Activated CD8-positive, alpha-beta memory T cell treated with anti-CD3 and anti-CD28 coated beads for 36 hours (primary cell): Measurements from ENCODE around the gene SPACA6. TPM values are rescaled to one million over a fixed set of nuclear protein-coding genes. Genes with fewer than 3 reads are reported as not detected.

ENCODE experiments used
- CTCF ChIA-PET: fragments of 350-600 bp; sonication (Branson Sonifier 250); formaldehyde crosslinking; loops from one replicate; lab custom pipeline; 2021; ENCODE audit warnings: antibody characterized with exemption; lab: Charles Lee
- POLR2A ChIA-PET: fragments of 350-600 bp; sonication (Branson Sonifier 250); formaldehyde crosslinking; loops from one replicate; lab custom pipeline; 2021; ENCODE audit warnings: antibody characterized with exemption; lab: Charles Lee
- total RNA-seq, 2 experiments: library from RNA; stranded (reverse); gene quantifications; one replicate each; pipeline ENCODE4 v1.2.3, GENCODE V29; 2021

SPACA6 gene
- total RNA-seq, 2 experiments from 2014 or later: 3.3 to 4.4 TPM

DNA sequence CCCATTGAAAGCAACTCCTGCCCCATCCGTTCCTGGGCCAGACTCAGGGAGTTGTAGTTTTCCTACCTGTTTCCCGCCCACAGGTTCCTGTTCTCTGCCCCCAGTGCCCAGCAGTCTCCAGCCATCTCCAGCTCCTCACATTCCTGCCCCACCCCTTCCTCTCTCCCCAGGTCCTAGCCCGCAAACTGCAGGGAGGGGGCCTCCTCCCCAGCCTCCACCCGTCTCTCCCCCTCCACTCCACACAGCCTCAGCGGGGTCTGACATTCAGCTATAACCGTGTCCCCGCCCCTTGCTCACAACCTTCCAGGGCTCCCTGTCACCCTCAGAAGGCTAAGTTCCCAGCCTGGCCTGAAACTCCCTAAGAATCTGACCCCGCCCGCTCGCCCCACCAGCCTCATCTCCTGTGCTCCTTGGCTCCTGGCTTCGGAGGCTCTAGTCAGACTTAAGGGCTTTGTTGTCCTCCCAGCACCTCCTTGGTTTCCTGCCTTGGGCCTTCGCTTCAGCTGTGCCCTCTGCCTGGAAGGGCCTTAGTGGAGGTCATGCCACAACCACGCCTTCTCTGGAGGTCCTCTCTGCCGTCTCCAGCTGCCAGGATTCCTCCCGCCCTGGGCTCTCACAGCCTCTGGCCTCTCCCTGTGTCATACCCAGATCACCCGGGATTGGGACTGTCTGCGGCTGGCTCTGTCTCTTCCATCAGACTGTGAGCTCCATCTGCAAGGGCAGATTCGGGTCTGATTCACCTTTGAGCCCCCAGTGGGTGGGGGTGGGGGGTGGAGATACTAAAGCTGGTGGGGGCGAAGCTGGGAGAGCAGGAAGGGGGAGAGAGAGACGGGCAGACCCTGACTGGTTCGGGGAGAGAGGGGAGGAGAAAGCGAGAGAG is 5.1 kb upstream of the SPACA6 start:
- POLR2A ChIA-PET: no interaction called here
- CTCF ChIA-PET: no interaction called here

DNA sequence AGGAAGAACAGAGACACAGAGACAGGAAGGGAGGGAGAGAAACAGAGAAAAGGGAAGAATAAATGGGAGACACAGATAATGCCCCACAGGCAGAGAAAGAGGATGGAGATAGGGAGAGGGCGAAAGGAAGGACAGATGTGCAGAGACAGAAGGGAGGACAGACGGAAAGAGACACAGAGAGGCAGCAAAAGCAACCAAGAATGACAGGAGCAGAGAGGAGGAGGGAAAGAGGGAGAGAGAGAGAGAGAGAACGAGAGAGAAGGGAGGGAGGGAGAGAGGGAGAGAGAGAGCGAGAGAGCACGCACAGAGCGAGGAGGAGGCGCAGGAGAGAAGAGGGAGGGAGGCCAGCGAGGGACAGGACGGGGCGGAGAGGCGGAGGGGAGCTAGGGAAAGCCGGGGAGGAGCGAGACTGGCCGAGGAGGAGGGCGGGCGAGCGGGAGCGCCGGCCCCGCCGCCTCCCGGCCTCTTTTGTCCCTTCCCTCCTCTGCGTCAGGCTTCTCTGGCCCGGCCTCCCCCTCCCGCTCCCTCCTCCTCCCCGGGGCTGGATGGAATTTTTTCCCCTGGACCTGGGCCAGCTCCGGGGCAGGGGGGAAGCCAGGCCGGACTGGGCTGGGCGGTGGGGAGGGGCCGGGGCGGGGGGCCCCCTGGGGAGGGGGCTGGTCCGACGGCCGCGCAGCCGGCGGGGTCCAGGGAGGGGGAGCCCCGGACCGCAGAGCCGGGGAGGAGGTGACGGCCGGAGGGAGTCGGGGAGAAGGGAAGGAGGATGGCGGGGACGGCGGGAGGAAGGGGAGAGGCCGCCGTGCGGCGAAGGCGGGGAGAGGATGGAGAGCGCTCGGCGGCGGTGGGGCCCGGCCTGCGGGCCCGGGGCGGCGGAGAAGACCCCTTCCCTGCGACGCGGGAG is 4.2 kb upstream of the SPACA6 start:
- CTCF ChIA-PET: interaction anchor here (0.6 to 1.0 kb wide), 2 partner anchors 15 to 1770 kb away, joined by 3 to 4 read pairs; no protein-coding TSS in a partner anchor

DNA sequence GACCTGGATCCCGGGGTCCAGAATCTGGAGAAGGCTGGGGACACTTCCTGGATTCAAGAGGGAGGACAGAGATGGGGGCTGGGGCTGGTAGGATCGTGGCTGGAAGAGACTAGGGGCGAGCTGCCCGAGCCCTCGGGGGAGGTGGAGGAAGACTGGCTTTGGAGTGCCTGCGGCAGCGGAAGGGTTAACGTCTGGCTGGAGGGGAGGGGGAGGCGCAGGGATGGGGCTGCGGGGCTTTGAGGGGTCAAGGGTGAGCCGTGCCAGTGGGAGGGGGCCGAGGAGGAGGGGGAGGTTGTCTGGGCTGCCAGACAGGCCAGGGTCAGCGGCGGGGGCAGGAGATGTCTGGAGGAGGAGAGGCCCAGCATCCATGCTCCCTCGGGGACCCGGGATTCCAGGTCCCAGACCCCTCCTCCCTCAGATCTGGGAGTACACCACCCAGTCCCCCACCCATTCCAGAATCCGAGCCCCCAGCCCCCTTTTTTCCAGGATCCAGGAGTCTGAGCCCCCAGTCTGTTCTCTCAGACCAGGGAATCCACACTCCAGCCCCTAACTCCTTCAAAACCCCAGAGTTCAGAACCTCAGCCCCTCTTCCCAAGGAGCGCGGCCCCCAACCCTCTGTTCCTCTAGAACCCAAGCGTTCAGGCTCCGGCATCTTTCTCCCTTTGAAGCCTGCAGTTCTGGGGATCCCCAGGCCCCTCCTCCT is 3.2 kb upstream of the SPACA6 start:
- CTCF ChIA-PET: interaction anchor here (0.6 to 1.0 kb wide), 2 partner anchors 14 to 1769 kb away, joined by 3 to 4 read pairs; no protein-coding TSS in a partner anchor
- POLR2A ChIA-PET: interaction anchor here (1.1 kb wide), 1 partner anchor 14 kb away, joined by 4 read pairs; no protein-coding TSS in a partner anchor

More for the DNA sequence above, 4.2 kb upstream of the SPACA6 start:
- POLR2A ChIA-PET: no interaction called here

DNA sequence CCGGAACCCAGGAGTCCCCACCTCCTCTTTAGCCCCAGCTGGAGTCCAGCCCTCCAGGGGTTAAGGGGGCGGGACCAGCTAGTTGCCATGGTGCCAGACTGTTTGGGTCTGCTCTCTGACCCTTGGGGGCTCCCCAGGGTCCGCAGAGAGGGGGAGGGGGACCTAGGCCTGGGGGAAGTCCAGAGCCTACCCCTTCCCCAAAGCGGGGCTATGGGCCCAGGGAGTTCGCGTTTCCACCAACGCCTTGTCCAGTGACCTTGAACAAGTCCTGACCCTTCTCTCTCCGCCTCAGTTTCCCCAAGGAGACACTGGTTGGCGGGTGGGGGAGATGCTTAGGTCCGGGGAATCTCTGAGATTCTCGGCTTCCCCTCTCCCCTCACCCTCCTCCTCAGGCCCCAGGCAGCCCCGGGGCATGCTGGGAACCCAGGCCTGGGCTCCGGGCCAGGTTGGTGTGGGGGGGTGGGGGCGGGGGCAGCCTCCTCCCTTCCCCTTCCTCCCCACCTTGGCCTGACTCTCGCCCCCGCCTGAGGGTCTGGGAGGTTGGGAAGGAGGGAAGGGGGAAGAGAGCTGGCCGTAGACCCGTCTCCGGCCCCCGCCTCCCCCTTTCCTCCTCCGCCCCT is 2.6 kb upstream of the SPACA6 start:
- ChIA-PET CTCF (no interaction called here), POLR2A (interaction anchor here (0.6 to 1.1 kb wide), 2 partner anchors 13 to 21 kb away, joined by 3 to 4 read pairs; no protein-coding TSS in a partner anchor)

DNA sequence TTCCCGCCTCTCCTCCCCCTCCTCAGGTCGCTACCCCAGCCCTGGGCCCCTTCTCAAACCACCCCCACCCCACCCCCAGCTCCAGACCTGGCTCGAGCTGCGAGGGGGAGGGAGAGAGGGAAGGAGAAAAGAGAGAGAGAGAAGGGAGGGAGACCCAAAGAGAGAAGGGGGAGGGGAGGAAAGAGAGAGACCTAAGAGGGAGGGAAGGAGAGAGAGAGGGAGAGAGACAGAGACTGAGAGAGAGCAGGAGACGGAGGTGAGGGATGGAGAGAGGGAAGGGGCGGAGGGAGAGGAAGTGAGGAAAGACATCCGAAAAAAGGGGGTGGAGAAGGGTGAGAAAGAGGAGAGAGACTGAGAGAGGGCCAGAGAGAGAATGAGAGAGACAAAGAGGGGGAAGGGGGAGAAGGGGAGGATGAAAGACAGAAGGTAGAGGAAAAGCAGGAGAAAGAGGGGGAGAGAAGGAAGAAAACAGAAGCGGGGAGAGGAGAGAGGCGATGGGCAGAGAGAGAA is 2.0 kb upstream of the SPACA6 start:
- ChIA-PET POLR2A (interaction anchor here (0.6 to 1.1 kb wide), 2 partner anchors 13 to 22 kb away, joined by 3 to 4 read pairs; no protein-coding TSS in a partner anchor), CTCF (no interaction called here)

DNA sequence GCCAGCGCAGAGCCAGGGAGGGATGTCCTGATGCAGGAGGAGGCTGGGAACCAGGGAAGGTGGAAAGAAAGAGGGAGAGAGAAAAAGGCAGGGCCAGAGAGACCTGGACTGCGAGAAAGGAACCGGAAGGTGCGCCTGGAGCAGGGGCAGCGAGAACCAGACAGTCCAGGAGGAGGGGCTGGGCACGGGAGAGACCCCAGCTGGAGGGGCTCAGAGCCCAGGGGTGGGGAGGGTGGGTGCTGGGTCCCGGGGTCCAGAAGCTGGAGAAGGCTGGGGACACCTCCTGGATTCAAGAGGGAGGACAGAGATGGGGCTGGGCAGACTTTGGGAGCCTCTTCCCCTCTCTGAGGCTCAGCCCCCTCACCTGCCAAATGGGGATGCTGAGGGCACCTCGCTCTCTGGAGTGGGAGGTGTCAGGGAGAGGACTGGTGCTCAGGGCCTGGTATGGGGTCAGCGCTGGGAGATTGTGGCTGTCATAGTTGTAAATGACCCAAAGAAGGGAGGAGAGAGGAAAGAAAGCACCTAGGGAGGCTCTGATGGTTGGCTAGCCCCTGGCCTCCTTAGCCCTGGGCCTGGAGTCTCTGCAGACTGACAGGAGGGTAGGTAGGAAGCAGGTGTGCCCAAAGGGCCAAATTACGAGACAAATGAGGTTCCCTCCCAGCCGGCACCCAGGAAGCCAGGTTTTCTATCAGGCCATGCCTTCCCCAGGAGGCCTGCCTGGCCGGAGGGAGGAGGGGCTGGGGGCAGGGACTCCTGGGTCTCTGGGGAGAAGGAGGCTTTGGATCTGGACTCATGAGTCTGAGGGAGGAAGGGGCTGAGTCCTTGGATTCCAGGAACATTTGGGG is 1.3 kb upstream of the SPACA6 start:
- CTCF ChIA-PET: no interaction called here

DNA sequence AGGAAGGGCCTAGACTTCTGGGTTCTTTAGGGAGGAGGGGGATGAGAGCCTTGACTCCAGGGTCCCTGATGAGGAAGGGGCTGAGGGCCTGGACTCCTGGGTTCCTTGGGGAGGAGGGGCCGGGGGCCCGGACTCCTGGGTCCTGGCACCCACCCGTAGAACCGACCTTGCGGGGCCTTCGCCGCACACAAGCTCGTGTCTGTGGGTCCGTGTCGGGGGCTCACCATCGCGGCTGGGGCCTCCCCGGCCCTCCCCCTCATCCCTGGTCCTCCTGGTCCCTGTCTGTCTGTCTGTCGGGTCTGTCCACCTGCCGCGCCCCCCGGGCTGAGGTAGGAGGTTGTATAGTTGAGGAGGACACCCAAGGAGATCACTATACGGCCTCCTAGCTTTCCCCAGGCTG is 662 bp upstream of the SPACA6 start:
- ChIA-PET CTCF (no interaction called here), POLR2A (no interaction called here)

More for the DNA sequence above, 1.3 kb upstream of the SPACA6 start:
- POLR2A ChIA-PET: no interaction called here

DNA sequence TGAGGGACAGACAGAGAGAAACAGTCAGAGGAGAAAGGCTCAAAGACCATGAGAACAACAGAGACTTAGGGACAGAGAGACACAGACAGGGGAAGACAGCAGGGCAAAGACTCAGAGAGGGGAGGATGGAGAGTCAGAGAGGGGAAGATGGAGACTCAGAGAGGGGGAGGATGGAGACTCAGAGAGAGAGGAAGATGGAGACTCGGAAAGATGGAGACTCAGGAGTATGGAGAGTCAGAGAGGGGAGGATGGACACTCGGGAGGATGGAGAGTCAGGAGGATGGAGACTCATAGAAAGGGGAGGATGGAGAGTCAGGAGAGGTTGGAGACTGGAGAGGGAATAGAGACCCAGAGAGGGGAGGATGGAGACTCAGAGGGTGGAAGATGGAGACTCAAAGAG is 689 bp downstream of the SPACA6 start:
- ChIA-PET POLR2A (no interaction called here), CTCF (no interaction called here)

DNA sequence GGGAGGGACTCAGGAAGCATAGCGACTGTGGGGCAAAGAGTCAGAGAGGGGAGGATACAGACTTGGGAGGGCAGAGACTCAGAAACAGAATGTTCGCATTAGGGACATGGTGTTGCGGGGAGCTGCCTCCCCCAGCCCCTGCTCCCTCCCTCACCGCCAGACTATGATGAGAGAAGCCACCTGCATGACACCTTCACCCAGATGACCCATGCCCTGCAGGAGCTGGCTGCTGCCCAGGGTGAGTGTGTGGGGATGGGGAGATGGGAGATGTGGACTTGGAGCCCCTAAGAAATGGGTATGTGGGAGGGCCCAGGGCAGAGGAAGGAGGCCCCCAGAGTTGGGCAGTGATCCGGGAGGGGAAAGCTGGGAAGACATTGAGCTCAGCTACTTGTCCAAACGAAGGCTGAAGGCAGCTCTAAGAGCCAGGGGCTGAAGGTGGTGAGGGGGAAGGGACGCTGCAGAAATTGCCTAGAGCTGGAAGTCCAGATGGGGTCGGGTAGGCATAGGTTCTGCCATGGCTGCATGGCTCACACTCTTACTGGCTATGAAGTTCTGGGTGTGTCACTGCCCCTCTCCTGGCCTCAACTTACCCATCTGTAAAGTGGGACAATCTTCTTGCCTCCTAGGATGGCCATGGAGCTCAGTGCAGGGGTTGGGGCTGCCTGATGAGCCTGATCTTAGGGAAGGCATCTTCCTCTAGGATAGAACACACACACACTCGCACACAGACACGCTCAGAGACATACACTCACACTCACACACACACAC is 1.4 kb downstream of the SPACA6 start:
- CTCF ChIA-PET: no interaction called here

DNA sequence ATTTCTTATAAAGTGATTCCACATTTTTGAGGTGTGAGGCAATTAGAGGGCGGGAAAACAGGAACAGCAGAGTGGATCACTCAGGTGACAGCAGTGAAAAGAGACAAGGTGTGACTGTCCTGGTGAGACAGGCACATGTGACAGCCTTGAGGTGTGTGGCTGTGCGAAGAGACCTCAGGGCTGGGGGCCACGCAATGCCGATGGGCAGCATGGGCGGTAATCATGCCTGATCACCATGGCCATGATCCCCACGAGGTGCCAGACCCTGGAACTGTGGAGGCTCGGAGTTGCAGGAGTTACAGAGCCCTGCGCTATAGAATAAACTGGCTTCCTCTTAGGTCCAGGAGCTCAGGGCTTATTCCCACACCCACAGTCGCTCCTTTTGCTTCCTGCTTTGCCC is 2.0 kb downstream of the SPACA6 start:
- ChIA-PET POLR2A (no interaction called here), CTCF (no interaction called here)

More for the DNA sequence above, 1.4 kb downstream of the SPACA6 start:
- POLR2A ChIA-PET: interaction anchor here (0.6 kb wide), 1 partner anchor 15 kb away, joined by 6 read pairs; no protein-coding TSS in a partner anchor

DNA sequence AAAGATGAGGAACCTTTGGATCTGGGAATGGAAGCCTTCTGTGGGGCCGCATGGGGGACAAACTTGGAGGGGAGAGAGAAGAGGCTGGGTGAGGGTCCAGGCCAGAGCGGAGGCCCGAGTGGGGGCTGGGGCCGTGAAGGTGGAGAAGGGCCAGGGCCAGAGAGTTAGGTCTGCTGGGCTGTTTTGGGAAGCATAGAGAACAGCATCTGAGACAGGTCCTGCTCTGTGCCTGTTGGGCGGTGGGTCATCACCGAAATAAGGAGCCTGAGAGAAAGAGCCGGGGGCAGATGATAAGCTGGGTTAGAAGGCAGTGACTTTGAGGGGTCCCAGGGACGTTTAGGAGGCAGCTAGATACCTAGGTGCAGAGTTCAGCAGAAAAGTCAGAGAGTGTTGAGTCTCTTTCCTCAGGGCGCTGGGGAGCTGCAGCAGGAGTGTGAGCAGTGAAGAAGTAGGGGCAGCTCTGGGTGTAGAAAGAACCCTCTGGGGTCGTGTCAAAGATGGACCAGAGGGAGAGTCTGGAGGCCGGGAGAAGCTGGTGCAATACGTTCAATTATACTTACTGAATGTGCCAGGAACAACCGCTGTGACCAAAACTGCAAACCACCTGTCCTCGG is 2.7 kb downstream of the SPACA6 start:
- ChIA-PET CTCF (no interaction called here), POLR2A (no interaction called here)

DNA sequence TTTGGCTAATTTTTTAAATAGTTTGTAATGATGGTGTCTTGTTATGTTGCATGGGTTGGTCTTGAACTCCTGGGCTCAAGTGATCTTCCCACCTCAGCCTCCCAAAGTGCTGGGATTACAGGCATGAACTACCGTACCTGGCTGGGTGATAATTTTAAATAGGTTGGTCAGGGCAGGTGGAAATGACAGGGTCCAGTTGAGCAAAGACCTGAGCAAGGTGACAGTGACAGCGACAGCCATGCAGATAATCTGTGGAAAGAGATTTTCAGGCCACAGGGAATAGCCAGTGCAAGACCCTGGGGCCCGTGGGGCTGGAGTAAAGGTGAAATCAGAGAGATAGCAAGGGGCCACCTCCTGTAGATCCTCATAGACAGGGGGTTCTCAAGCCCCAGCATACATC is 3.5 kb downstream of the SPACA6 start:
- ChIA-PET CTCF (no interaction called here), POLR2A (no interaction called here)

DNA sequence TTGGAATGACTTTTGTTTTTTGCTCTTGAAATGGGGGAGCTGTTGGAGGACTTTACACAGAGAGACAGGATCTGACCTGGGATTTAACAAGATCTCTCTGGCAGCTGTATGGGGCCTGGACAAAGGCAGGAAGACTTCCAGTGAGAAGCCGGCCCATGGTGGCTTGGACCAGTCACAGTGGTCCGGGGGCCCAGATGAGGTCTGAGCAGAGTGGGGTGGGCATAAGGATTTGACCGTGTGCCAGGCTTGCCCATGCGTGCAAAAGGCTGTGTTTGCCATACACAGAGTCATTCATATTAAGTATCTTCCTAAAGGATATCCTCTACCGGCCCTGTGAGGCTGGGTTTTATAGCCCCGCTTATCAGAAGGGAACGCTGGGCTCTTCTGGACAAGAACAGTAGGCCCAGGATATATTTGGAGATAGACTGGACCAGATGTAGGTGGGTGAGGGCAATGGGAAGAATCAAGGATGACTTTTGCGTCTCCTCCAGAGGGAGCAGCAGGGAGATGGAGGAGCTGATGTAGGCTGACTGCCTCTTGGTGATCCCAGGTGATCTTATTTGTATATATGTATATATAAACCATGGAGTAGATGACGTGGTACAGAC is 4.1 kb downstream of the SPACA6 start:
- ChIA-PET POLR2A (no interaction called here), CTCF (interaction anchor here (0.8 kb wide), 1 partner anchor 906 kb away, joined by 3 read pairs; no protein-coding TSS in a partner anchor)

DNA sequence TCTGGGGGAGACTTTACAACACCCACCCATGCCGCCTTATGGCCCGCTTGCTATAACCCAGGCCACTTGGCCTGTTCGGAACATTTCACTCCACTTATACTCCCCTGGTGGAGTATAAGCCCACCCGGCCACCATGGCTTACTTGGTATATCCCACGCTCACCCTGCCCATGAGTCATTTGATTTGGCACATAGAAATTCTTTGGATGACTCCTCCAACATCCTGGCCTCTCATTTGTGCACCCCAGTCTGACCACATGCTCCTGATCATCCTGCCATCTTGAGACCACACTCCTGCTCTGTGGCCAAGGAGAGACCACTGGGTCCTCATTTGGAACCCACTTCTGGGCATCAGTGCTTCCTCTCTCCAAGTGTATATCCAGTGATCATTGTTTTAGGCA is 5.2 kb downstream of the SPACA6 start:
- POLR2A ChIA-PET: no interaction called here
- CTCF ChIA-PET: interaction anchor here (0.8 kb wide), 1 partner anchor 907 kb away, joined by 3 read pairs; no protein-coding TSS in a partner anchor

DNA sequence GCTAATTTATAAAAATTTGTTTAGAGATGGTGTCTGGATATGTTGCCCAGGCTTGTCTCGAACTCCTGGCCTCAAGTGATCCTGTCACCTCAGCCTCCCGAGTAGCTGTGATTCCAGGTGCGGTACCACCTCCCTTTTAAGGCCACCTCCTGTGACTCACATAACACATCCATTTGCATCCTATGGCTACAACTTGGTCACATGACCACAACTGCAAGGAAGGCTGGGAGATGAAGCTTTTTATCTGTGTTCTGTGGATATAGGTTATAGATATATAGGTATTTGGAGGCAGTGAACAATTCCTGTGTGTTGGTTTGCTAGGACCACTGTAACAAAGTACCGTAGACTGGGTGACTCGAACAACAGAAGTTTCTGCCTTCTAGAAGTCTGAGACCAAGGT is 6.0 kb downstream of the SPACA6 start:
- POLR2A ChIA-PET: no interaction called here

DNA sequence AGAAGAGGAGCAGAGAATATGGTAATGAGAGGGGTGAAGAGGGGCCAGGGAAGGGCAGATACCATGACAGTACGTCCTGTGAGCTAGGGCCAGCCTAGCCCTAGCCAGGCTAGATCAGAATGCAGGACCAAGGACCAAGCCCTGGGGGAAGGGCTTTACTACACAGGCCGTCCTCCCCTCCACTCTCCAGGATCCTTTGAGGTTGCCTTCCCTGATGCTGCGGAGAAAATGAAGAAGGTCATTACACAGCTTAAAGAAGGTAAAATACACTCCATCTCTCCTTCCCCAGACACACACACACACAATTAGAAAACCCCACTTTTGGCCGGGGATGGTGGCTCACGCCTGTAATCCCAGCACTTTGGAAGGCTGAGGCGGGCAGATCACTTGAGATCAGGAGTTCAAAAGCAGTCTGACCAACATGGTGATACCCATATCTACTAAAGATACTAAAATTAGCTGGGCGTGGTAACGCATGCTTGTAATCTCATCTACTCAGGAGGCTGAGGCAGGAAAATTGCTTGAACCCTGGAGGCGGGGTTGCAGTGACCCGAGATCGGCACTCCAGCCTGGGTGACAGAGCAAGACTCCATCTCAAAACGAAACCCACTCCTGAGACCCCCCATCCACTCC is 8.5 kb downstream of the SPACA6 start:
- CTCF ChIA-PET: no interaction called here

More for the DNA sequence above, 6.0 kb downstream of the SPACA6 start:
- CTCF ChIA-PET: no interaction called here

More for the DNA sequence above, 8.5 kb downstream of the SPACA6 start:
- POLR2A ChIA-PET: no interaction called here
